ENCODE measurements around the gene KANSL1. TPM values are rescaled to one million over a fixed set of nuclear protein-coding genes. Genes with fewer than 3 reads are reported as not detected.
A peak's percentile ranks its signal among the peaks of the same experiment; 100 is the strongest.
"Not testable (repeated sequence)": the region's sequence is repeated elsewhere in the genome, so short reads cannot be mapped to it uniquely, and the experiment has no call there.

Gene KANSL1
- total and polyA plus RNA-seq, 3 experiments from 2014 or later: 20.9 to 70.7 (median 69.2) TPM

GRCh38 chr17:46024590-46024989 lies 168.6 kb downstream of the KANSL1 start:
- Mint-ChIP-seq H3K4me3 (no peak overlapping the region), H3K27me3 (no peaks in the 10 kb centered on the region), H3K4me1 (peaks cover 29 to 45% (median 38%) of the 10 kb centered on the region in 3 donors), H3K27ac (peak overlapping the region in 1 of 8 donors; percentile 41), H3K36me3 (peaks cover 0 to 30% (median 9%) of the 10 kb centered on the region in 3 donors), H3K9me3 (no peaks in the 10 kb centered on the region)
- Histone ChIP-seq H3K27ac (ENCODE audit: low read depth, low read length) (no peak overlapping the region), H3K4me3 (ENCODE audit: low read length) (no peak overlapping the region), H3K4me1 (ENCODE audit: insufficient read depth, low read length) (peaks cover 20% of the 10 kb centered on the region), H3K9me3 (ENCODE audit: low read length) (no peaks in the 10 kb centered on the region), H3K27me3 (ENCODE audit: insufficient read depth, low read length, poor library complexity, severe bottlenecking) (no peaks in the 10 kb centered on the region), H3K36me3 (ENCODE audit: insufficient read depth, low read length) (peaks cover 13% of the 10 kb centered on the region)
- ChIA-PET POLR2A (no interaction called here), CTCF (no interaction called here)
- no peak for DNase-seq

GRCh38 chr17:46023783-46024388 lies 169.3 kb downstream of the KANSL1 start:
- Histone ChIP-seq H3K4me3 (ENCODE audit: low read length) (no peak overlapping the region), H3K9me3 (ENCODE audit: low read length) (no peaks in the 10 kb centered on the region), H3K4me1 (ENCODE audit: insufficient read depth, low read length) (peaks cover 27% of the 10 kb centered on the region), H3K36me3 (ENCODE audit: insufficient read depth, low read length) (peaks cover 13% of the 10 kb centered on the region), H3K27me3 (ENCODE audit: insufficient read depth, low read length, poor library complexity, severe bottlenecking) (no peaks in the 10 kb centered on the region), H3K27ac (ENCODE audit: low read depth, low read length) (no peak overlapping the region)
- DNase-seq: no peak
- Mint-ChIP-seq H3K4me3 (no peak overlapping the region), H3K4me1 (peaks cover 27 to 45% (median 38%) of the 10 kb centered on the region in 3 donors), H3K9me3 (no peaks in the 10 kb centered on the region), H3K27me3 (no peaks in the 10 kb centered on the region), H3K36me3 (peaks cover 0 to 24% (median 4%) of the 10 kb centered on the region in 3 donors), H3K27ac (peak overlapping the region in 5 of 8 donors; percentile 38 to 91 (median 72))
- ChIA-PET POLR2A (no interaction called here), CTCF (no interaction called here)

- H3K27me3 ChIP-seq (ENCODE audit: insufficient read depth, low read length, poor library complexity, severe bottlenecking); H3K4me3 Mint-ChIP-seq; H3K9me3 Mint-ChIP-seq; H3K4me3 ChIP-seq (ENCODE audit: low read length); H3K27me3 Mint-ChIP-seq; DNase-seq; H3K27ac ChIP-seq (ENCODE audit: low read depth, low read length); H3K9me3 ChIP-seq (ENCODE audit: low read length); CTCF ChIA-PET; POLR2A ChIA-PET: not testable (repeated sequence)
- peaks cover 32 to 45% (median 41%) of the 10 kb centered on the region in 3 donors for H3K4me1 Mint-ChIP-seq
- peak overlapping the region in 7 of 8 donors; percentile 47 to 91 (median 79) for H3K27ac Mint-ChIP-seq
- Histone ChIP-seq H3K36me3 (ENCODE audit: insufficient read depth, low read length) (peaks cover 13% of the 10 kb centered on the region), H3K4me1 (ENCODE audit: insufficient read depth, low read length) (peaks cover 33% of the 10 kb centered on the region)
- H3K36me3 Mint-ChIP-seq: peaks cover 0 to 20% (median 4%) of the 10 kb centered on the region in 3 donors
Measured at GRCh38 chr17:46023366-46023765, 169.9 kb downstream of the KANSL1 start.

GRCh38 chr17:46020998-46021397 lies 172.2 kb downstream of the KANSL1 start:
- H3K4me1 Mint-ChIP-seq: peaks cover 34 to 46% (median 45%) of the 10 kb centered on the region in 3 donors
- peak overlapping the region; percentile 72 for H3K27ac ChIP-seq (ENCODE audit: low read depth, low read length)
- H3K27me3 ChIP-seq (ENCODE audit: insufficient read depth, low read length, poor library complexity, severe bottlenecking): no peaks in the 10 kb centered on the region
- peak overlapping the region in 2 of 7 donors; percentile 35 to 86 for H3K4me3 Mint-ChIP-seq
- CTCF ChIA-PET: interaction anchor here (1.3 to 3.4 kb wide), 5 partner anchors 9 to 192 kb away, joined by 3 to 27 read pairs (median 6); no protein-coding TSS in a partner anchor
- H3K9me3 ChIP-seq (ENCODE audit: low read length): no peaks in the 10 kb centered on the region
- POLR2A ChIA-PET: interaction anchor here (1.3 to 2.2 kb wide), 2 partner anchors 172 to 192 kb away, joined by 3 to 8 read pairs; partner anchors contain the start of gene KANSL1
- H3K9me3 Mint-ChIP-seq: no peaks in the 10 kb centered on the region
- peak overlapping the region; percentile 86 to 100 (median 94) for H3K27ac Mint-ChIP-seq
- H3K4me1 ChIP-seq (ENCODE audit: insufficient read depth, low read length): peaks cover 35% of the 10 kb centered on the region
- no peak overlapping the region for H3K4me3 ChIP-seq (ENCODE audit: low read length)
- peaks cover 0 to 6% (median 4%) of the 10 kb centered on the region in 3 donors for H3K36me3 Mint-ChIP-seq
- no peaks in the 10 kb centered on the region for H3K27me3 Mint-ChIP-seq
- no peak for DNase-seq
- no peaks in the 10 kb centered on the region for H3K36me3 ChIP-seq (ENCODE audit: insufficient read depth, low read length)

GRCh38 chr17:46020023-46020761 lies 173.0 kb downstream of the KANSL1 start:
- H3K4me3 ChIP-seq (ENCODE audit: low read length): no peak overlapping the region
- H3K36me3 ChIP-seq (ENCODE audit: insufficient read depth, low read length): no peaks in the 10 kb centered on the region
- peak overlapping the region; percentile 72 for H3K27ac ChIP-seq (ENCODE audit: low read depth, low read length)
- ChIA-PET CTCF (interaction anchor here (1.0 to 3.4 kb wide), 6 partner anchors 8 to 193 kb away, joined by 3 to 27 read pairs (median 5); partner anchors contain the start of gene KANSL1), POLR2A (interaction anchor here (0.6 to 2.2 kb wide), 4 partner anchors 18 to 192 kb away, joined by 3 to 8 read pairs (median 4); partner anchors contain the start of gene KANSL1)
- H3K27me3 ChIP-seq (ENCODE audit: insufficient read depth, low read length, poor library complexity, severe bottlenecking): no peaks in the 10 kb centered on the region
- Mint-ChIP-seq H3K9me3 (no peaks in the 10 kb centered on the region), H3K27ac (peak overlapping the region; percentile 86 to 100 (median 94)), H3K27me3 (no peaks in the 10 kb centered on the region), H3K4me1 (peaks cover 29 to 45% (median 42%) of the 10 kb centered on the region in 3 donors), H3K4me3 (peak overlapping the region; percentile 16 to 86 (median 35)), H3K36me3 (peaks cover 0 to 4% (median 0%) of the 10 kb centered on the region in 3 donors)
- DNase-seq: peak; percentile 44 to 86 (median 61)
- peaks cover 35% of the 10 kb centered on the region for H3K4me1 ChIP-seq (ENCODE audit: insufficient read depth, low read length)
- no peaks in the 10 kb centered on the region for H3K9me3 ChIP-seq (ENCODE audit: low read length)

- H3K27ac Mint-ChIP-seq: peak overlapping the region; percentile 86 to 100 (median 94)
- H3K27ac ChIP-seq (ENCODE audit: low read depth, low read length): peak overlapping the region; percentile 43
Measured at GRCh38 chr17:46019408-46019925, 173.8 kb downstream of the KANSL1 start.

GRCh38 chr17:46013502-46014165 lies 179.6 kb downstream of the KANSL1 start:
- H3K4me3 Mint-ChIP-seq: no peak overlapping the region
- no peak overlapping the region for H3K4me3 ChIP-seq (ENCODE audit: low read length)
- POLR2A ChIA-PET: no interaction called here
- DNase-seq: no peak
- H3K36me3 ChIP-seq (ENCODE audit: insufficient read depth, low read length): no peaks in the 10 kb centered on the region
- H3K4me1 Mint-ChIP-seq: peaks cover 6 to 8% (median 8%) of the 10 kb centered on the region in 3 donors
- H3K36me3 Mint-ChIP-seq: no peaks in the 10 kb centered on the region
- H3K27me3 Mint-ChIP-seq: peaks cover 1 to 4% of the 10 kb centered on the region in 2 donors
- H3K4me1 ChIP-seq (ENCODE audit: insufficient read depth, low read length): peaks cover 5% of the 10 kb centered on the region
- no peaks in the 10 kb centered on the region for H3K9me3 ChIP-seq (ENCODE audit: low read length)
- H3K9me3 Mint-ChIP-seq: no peaks in the 10 kb centered on the region
- no peaks in the 10 kb centered on the region for H3K27me3 ChIP-seq (ENCODE audit: insufficient read depth, low read length, poor library complexity, severe bottlenecking)
- H3K27ac ChIP-seq (ENCODE audit: low read depth, low read length): no peak overlapping the region
- peak overlapping the region in 2 of 8 donors; percentile 30 to 75 for H3K27ac Mint-ChIP-seq
- CTCF ChIA-PET: interaction anchor here (0.7 kb wide), 1 partner anchor 12 kb away, joined by 3 read pairs; no protein-coding TSS in a partner anchor

More at GRCh38 chr17:46019408-46019925, 173.8 kb downstream of the KANSL1 start:
- not testable (repeated sequence) for H3K9me3 Mint-ChIP-seq; H3K4me3 ChIP-seq (ENCODE audit: low read length); DNase-seq; H3K27me3 ChIP-seq (ENCODE audit: insufficient read depth, low read length, poor library complexity, severe bottlenecking); H3K9me3 ChIP-seq (ENCODE audit: low read length); H3K36me3 Mint-ChIP-seq; H3K27me3 Mint-ChIP-seq; H3K36me3 ChIP-seq (ENCODE audit: insufficient read depth, low read length)
- ChIA-PET CTCF (interaction anchor here (1.0 to 3.4 kb wide), 6 partner anchors 8 to 194 kb away, joined by 3 to 27 read pairs (median 5); partner anchors contain the start of gene KANSL1), POLR2A (interaction anchor here (0.6 to 2.2 kb wide), 4 partner anchors 19 to 193 kb away, joined by 3 to 8 read pairs (median 4); partner anchors contain the start of gene KANSL1)
- Mint-ChIP-seq H3K4me3 (peak overlapping the region in 4 of 7 donors; percentile 28 to 86 (median 54)), H3K4me1 (peaks cover 29 to 45% (median 42%) of the 10 kb centered on the region in 3 donors)
- H3K4me1 ChIP-seq (ENCODE audit: insufficient read depth, low read length): peaks cover 35% of the 10 kb centered on the region

Measured in CD8-positive, alpha-beta memory T cell (primary cell).